ENCODE measurements around the gene SESN2. TPM values are rescaled to one million over a fixed set of nuclear protein-coding genes. Genes with fewer than 3 reads are reported as not detected.

Gene SESN2
- total and polyA plus RNA-seq, 4 donors, result 5.5 to 13.0 (median 10.7) TPM

DNA sequence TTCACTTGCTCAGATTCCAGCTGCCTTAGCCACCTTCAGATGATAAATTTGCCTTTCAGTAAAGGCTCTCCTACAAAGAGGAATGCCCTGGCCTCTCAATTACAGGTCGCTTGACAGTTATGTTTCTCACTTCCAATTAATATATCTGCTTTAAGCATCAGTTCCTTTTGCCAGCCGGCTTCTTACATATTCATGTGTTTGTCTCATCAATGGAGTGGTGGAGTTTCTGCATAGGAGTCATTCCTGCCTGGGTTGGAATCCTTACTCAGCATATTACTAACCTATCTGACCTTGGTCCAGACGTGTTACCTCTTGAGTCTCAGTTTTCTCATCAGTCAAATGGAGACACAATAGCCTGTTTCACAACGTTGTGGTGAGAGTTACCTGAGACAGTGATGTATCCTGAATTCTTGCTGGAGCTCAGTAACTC, 9.4 kb upstream of the SESN2 start:
- no peaks in the 10 kb centered on the region for H3K9me3 ChIP-seq (ENCODE audit: control insufficient read depth in 4 of 4, low read length in 3 of 4)
- H3K36me3 ChIP-seq (ENCODE audit: control insufficient read depth in 4 of 4, insufficient read depth in 3 of 4, low read depth in 1 of 4, low read length in 3 of 4), result no peaks in the 10 kb centered on the region
- peak overlapping the region; percentile 73 to 82 for H3K27ac ChIP-seq (ENCODE audit: low read depth in 1 of 2, low read length in 2 of 2)
- 34% methylated on average over 4 of the region's 4 CpGs for WGBS
- H3K4me3 ChIP-seq (ENCODE audit: low read depth in 1 of 3, low read length in 3 of 3), result no peak overlapping the region
- no peak for DNase-seq (ENCODE audit: low spot score)
- H3K4me1 ChIP-seq (ENCODE audit: control insufficient read depth in 4 of 4, insufficient read depth in 4 of 4, low read length in 3 of 4), result peaks cover 6 to 54% (median 43%) of the 10 kb centered on the region in 4 donors
- no peaks in the 10 kb centered on the region for H3K27me3 ChIP-seq (ENCODE audit: control insufficient read depth in 4 of 4, insufficient read depth in 4 of 4, low read length in 3 of 4)
- TF ChIP-seq SP1 (IDR thresholded peaks at IDR 0.05) (no peak), GABPA (IDR thresholded peaks at IDR 0.05 in 1 of 2, conservative IDR thresholded peaks at IDR 0.05 in 1 of 2) (no peak), HNF4A (conservative IDR thresholded peaks at IDR 0.05) (peak in 1 of 2 donors; percentile 3)
- H3K9ac ChIP-seq (ENCODE audit: low read depth in 1 of 2, low read length in 2 of 2), result no peak overlapping the region

DNA sequence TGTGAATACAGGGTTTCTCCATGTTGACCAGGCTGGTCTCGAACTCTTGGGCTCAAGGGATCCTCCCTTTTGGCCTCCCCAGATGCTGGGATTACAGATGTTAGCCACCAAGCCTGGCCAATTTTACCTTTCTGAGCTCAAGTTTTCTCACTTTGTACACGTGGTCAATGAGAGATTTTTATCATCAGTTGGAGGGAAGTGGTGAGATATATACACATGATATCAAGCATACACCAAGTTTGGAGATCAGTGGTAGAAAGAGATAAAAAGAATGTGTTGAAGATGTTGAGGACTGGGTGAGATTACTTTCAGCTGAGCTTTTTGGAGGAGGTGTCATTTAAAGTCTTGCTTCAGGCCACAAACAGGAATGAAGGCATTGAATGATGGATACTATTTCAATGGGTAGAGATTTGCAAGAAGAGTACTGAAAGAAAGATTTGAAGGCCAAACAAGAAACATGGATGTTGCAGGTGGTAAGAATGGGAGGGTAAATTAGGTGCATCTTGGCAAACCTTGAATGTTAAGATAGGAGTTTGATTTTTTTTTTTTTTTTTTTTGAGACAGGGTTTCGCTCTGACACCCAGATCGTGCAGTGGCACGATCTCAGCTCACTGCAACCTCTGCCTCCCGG, 3.0 kb upstream of the SESN2 start:
- Histone ChIP-seq H3K4me1 (ENCODE audit: control insufficient read depth in 4 of 4, insufficient read depth in 4 of 4, low read length in 3 of 4) (peaks cover 0 to 28% (median 16%) of the 10 kb centered on the region in 4 donors), H3K36me3 (ENCODE audit: control insufficient read depth in 4 of 4, insufficient read depth in 3 of 4, low read depth in 1 of 4, low read length in 3 of 4) (no peaks in the 10 kb centered on the region), H3K9ac (ENCODE audit: low read depth in 1 of 2, low read length in 2 of 2) (no peak overlapping the region), H3K4me3 (ENCODE audit: low read depth in 1 of 3, low read length in 3 of 3) (no peak overlapping the region), H3K27me3 (ENCODE audit: control insufficient read depth in 4 of 4, insufficient read depth in 4 of 4, low read length in 3 of 4) (no peaks in the 10 kb centered on the region), H3K27ac (ENCODE audit: low read depth in 1 of 2, low read length in 2 of 2) (no peak overlapping the region), H3K9me3 (ENCODE audit: control insufficient read depth in 4 of 4, low read length in 3 of 4) (no peaks in the 10 kb centered on the region)
- no peak for DNase-seq (ENCODE audit: low spot score)
- TF ChIP-seq TAF1 (conservative IDR thresholded peaks at IDR 0.05) (no peak), EGR1 (IDR thresholded peaks at IDR 0.05; ENCODE audit: low read depth in 2 of 2) (no peak), SP1 (IDR thresholded peaks at IDR 0.05) (no peak), JUND (IDR thresholded peaks at IDR 0.05) (no peak), HNF4G (IDR thresholded peaks at IDR 0.05) (no peak), FOXA1 (IDR thresholded peaks at IDR 0.05) (no peak), GABPA (IDR thresholded peaks at IDR 0.05 in 1 of 2, conservative IDR thresholded peaks at IDR 0.05 in 1 of 2) (no peak), NR2F2 (IDR thresholded peaks at IDR 0.05) (no peak), RXRA (IDR thresholded peaks at IDR 0.05) (no peak), FOXA2 (IDR thresholded peaks at IDR 0.05) (no peak), HNF4A (conservative IDR thresholded peaks at IDR 0.05) (no peak), RAD21 (IDR thresholded peaks at IDR 0.05) (no peak), YY1 (IDR thresholded peaks at IDR 0.05) (no peak)
- TF ChIP-seq, protein P1, sequence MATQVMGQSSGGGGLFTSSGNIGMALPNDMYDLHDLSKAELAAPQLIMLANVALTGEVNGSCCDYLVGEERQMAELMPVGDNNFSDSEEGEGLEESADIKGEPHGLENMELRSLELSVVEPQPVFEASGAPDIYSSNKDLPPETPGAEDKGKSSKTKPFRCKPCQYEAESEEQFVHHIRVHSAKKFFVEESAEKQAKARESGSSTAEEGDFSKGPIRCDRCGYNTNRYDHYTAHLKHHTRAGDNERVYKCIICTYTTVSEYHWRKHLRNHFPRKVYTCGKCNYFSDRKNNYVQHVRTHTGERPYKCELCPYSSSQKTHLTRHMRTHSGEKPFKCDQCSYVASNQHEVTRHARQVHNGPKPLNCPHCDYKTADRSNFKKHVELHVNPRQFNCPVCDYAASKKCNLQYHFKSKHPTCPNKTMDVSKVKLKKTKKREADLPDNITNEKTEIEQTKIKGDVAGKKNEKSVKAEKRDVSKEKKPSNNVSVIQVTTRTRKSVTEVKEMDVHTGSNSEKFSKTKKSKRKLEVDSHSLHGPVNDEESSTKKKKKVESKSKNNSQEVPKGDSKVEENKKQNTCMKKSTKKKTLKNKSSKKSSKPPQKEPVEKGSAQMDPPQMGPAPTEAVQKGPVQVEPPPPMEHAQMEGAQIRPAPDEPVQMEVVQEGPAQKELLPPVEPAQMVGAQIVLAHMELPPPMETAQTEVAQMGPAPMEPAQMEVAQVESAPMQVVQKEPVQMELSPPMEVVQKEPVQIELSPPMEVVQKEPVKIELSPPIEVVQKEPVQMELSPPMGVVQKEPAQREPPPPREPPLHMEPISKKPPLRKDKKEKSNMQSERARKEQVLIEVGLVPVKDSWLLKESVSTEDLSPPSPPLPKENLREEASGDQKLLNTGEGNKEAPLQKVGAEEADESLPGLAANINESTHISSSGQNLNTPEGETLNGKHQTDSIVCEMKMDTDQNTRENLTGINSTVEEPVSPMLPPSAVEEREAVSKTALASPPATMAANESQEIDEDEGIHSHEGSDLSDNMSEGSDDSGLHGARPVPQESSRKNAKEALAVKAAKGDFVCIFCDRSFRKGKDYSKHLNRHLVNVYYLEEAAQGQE (IDR thresholded peaks at IDR 0.05), result no peak
- TF ChIP-seq, protein P2, sequence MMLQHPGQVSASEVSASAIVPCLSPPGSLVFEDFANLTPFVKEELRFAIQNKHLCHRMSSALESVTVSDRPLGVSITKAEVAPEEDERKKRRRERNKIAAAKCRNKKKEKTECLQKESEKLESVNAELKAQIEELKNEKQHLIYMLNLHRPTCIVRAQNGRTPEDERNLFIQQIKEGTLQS (IDR thresholded peaks at IDR 0.05), result no peak
- TF ChIP-seq, protein P3, sequence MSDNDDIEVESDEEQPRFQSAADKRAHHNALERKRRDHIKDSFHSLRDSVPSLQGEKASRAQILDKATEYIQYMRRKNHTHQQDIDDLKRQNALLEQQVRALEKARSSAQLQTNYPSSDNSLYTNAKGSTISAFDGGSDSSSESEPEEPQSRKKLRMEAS (IDR thresholded peaks at IDR 0.05), result no peak
- TF ChIP-seq, protein P4, sequence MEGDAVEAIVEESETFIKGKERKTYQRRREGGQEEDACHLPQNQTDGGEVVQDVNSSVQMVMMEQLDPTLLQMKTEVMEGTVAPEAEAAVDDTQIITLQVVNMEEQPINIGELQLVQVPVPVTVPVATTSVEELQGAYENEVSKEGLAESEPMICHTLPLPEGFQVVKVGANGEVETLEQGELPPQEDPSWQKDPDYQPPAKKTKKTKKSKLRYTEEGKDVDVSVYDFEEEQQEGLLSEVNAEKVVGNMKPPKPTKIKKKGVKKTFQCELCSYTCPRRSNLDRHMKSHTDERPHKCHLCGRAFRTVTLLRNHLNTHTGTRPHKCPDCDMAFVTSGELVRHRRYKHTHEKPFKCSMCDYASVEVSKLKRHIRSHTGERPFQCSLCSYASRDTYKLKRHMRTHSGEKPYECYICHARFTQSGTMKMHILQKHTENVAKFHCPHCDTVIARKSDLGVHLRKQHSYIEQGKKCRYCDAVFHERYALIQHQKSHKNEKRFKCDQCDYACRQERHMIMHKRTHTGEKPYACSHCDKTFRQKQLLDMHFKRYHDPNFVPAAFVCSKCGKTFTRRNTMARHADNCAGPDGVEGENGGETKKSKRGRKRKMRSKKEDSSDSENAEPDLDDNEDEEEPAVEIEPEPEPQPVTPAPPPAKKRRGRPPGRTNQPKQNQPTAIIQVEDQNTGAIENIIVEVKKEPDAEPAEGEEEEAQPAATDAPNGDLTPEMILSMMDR (IDR thresholded peaks at IDR 0.05; ENCODE audit: low read depth, low read length, missing input control), result no peak
- TF ChIP-seq, protein P5, sequence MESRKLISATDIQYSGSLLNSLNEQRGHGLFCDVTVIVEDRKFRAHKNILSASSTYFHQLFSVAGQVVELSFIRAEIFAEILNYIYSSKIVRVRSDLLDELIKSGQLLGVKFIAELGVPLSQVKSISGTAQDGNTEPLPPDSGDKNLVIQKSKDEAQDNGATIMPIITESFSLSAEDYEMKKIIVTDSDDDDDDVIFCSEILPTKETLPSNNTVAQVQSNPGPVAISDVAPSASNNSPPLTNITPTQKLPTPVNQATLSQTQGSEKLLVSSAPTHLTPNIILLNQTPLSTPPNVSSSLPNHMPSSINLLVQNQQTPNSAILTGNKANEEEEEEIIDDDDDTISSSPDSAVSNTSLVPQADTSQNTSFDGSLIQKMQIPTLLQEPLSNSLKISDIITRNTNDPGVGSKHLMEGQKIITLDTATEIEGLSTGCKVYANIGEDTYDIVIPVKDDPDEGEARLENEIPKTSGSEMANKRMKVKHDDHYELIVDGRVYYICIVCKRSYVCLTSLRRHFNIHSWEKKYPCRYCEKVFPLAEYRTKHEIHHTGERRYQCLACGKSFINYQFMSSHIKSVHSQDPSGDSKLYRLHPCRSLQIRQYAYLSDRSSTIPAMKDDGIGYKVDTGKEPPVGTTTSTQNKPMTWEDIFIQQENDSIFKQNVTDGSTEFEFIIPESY (IDR thresholded peaks at IDR 0.05), result no peak
- WGBS, result 86% methylated on average over 6 of the region's 6 CpGs

Measured in liver (tissue), 9 donors.